Large intestine (tissue), 3 donors: ENCODE results near the gene ILDR2. TPM values are rescaled to one million over a fixed set of nuclear protein-coding genes. Genes with fewer than 3 reads are reported as not detected.
"Not testable (repeated sequence)": the region's sequence is repeated elsewhere in the genome, so short reads cannot be mapped to it uniquely, and the experiment has no call there.

Experiments
- DNase-seq, 2 donors: peaks; one replicate each; pipeline versions ENCODE4 v3.0.0 to v3.0.0-alpha.2; 2013
- H3K27ac ChIP-seq: one replicate; pipeline ENCODE4 v1.5.1; 2013; ENCODE audit warnings: low read length
- H3K27me3 ChIP-seq: 2 replicates; pipeline ENCODE4 v1.6.1; 2013; ENCODE audit warnings: low read length; ENCODE audit not compliant: control insufficient read depth, insufficient read depth
- H3K36me3 ChIP-seq: 2 replicates; pipeline ENCODE4 v1.6.1; 2013; ENCODE audit warnings: low read length; ENCODE audit not compliant: control insufficient read depth, insufficient read depth
- H3K4me1 ChIP-seq: one replicate; pipeline ENCODE4 v1.6.1; 2013; ENCODE audit warnings: low read length; ENCODE audit not compliant: control insufficient read depth, insufficient read depth
- H3K4me3 ChIP-seq: one replicate; pipeline ENCODE4 v1.5.1; 2013; ENCODE audit warnings: low read length
- H3K9me3 ChIP-seq: one replicate; pipeline ENCODE4 v1.6.1; 2013; ENCODE audit warnings: mild to moderate bottlenecking, low read depth, low read length, moderate library complexity; ENCODE audit not compliant: control insufficient read depth
- WGBS: methylation state at CpG from one replicate; pipeline ENCODE4 v1.1.5; 2013; ENCODE audit warnings: low lambda C conversion rate; ENCODE audit not compliant: insufficient coverage; 5-methylcytosine and 5-hydroxymethylcytosine counted together
- polyA plus RNA-seq: library from polyadenylated mRNA; unstranded; fragments of 120-200 nt; gene quantifications from one replicate; pipeline ENCODE4 v1.2.1, GENCODE V29; 2013

Gene ILDR2
- polyA plus RNA-seq, 1 donor: 1.7 TPM

DNA sequence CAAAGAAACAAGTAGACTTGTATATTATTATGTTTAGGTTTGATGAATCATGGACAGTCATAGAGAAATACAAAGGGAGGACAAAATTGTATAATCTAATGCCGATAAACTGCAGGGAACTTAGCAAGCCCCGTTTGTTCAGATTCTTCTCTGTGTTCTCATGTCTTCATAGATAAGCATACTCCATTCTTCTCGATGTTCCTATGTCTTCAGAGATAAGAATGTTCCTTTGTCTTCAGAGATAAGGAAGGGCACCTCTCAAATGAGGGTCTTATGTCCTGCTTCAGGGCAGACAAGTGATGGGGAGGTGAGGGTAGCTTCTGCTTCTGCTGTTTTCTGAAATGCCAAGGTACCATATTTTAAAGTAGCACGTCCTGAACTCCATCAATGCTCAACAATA, 79.6 kb downstream of the ILDR2 start:
- no peak for DNase-seq
- H3K27ac ChIP-seq: no peak overlapping the region
- 83% methylated on average over 1 of the region's 4 CpGs for WGBS

DNA sequence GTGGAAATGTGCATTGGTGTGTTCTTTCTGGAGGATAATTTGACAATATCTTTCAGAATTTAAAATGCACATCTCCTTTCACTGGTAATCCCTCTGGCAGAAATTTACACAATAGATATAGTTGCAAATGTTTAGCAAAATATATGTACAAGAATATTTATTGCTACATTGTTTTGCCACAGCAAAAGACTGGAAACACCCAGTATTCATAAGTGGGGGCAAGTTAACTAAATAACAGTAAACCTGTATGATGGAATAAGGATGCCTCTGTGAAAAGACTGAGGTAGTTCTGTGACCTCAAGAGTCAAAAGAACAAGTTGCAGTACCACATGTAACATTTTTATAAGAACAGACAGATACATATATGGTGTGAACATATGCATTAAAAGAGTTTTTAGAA, 85.6 kb downstream of the ILDR2 start:
- Histone ChIP-seq H3K36me3 (no peaks in the 10 kb centered on the region), H3K4me3 (no peak overlapping the region), H3K4me1 (no peaks in the 10 kb centered on the region), H3K9me3 (no peaks in the 10 kb centered on the region), H3K27me3 (peaks cover 23% of the 10 kb centered on the region), H3K27ac (no peak overlapping the region)
- DNase-seq: no peak

More for the DNA sequence above, 79.6 kb downstream of the ILDR2 start:
- Histone ChIP-seq H3K36me3 (no peaks in the 10 kb centered on the region), H3K27me3 (peaks cover 9% of the 10 kb centered on the region), H3K4me3 (no peak overlapping the region), H3K4me1 (no peaks in the 10 kb centered on the region), H3K9me3 (no peaks in the 10 kb centered on the region)

DNA sequence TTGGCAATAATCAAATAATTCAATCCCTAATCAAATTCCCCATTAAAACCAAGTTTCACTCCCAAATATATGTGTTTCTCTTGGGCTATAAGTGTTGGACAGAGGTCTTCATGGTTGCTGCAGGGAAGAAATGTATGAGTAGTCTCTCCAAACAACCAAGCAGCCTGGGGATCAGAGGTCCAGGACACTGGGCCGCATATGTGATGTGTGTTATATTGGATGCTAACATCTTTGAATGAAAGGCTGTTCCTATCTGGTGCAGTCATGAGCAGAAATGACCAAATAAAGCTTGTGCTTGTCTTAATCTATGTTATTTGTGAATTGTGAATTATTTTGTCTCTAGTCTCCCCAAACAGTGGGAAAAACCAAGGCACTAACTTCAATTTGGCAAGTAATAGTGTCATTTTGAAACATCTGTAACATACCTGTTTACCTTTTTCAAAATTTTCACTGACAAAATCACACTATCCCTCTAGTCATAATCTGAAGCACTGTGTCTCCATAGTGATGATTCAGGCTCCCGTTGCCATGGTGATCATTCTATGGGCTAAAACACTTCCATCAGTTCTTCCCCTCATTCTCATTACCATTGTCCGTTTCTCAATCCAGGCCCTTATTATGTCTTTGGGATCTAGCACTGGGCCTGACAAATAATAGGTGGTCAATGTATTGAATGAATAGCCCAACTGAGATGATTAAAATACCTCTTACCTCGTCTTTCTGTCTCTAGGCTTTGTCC, 86.8 kb downstream of the ILDR2 start:
- H3K36me3 ChIP-seq: no peaks in the 10 kb centered on the region
- no peaks in the 10 kb centered on the region for H3K4me1 ChIP-seq
- WGBS: 50% methylated on average over 2 of the region's 4 CpGs
- H3K9me3 ChIP-seq: peaks cover 4% of the 10 kb centered on the region
- peaks cover 32% of the 10 kb centered on the region for H3K27me3 ChIP-seq
- no peak for DNase-seq
- H3K4me3 ChIP-seq: no peak overlapping the region
- H3K27ac ChIP-seq: no peak overlapping the region

DNA sequence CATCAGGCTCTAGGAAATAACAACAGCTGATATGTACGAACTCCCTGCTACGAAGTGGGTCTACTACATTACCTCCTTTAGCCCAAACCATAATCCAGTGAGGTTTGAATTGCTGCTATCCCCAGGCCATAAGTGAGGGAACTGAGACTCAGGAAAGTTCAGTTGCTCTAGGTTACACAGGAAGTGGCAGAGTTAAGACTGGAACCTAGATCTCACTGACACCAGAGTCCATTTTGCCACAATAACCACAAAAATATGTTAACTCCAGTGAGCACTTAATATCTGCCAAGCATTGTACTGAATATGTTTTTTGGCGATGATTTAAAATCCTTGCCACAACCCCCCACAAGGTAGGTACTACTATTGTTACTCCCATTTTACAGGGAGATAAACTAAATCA, 90.4 kb downstream of the ILDR2 start:
- H3K36me3 ChIP-seq: no peaks in the 10 kb centered on the region
- no peaks in the 10 kb centered on the region for H3K4me1 ChIP-seq
- no peak overlapping the region for H3K27ac ChIP-seq
- peaks cover 4% of the 10 kb centered on the region for H3K9me3 ChIP-seq
- DNase-seq: no peak
- H3K27me3 ChIP-seq: peaks cover 39% of the 10 kb centered on the region
- H3K4me3 ChIP-seq: no peak overlapping the region
- 83% methylated on average over 1 of the region's 3 CpGs for WGBS

DNA sequence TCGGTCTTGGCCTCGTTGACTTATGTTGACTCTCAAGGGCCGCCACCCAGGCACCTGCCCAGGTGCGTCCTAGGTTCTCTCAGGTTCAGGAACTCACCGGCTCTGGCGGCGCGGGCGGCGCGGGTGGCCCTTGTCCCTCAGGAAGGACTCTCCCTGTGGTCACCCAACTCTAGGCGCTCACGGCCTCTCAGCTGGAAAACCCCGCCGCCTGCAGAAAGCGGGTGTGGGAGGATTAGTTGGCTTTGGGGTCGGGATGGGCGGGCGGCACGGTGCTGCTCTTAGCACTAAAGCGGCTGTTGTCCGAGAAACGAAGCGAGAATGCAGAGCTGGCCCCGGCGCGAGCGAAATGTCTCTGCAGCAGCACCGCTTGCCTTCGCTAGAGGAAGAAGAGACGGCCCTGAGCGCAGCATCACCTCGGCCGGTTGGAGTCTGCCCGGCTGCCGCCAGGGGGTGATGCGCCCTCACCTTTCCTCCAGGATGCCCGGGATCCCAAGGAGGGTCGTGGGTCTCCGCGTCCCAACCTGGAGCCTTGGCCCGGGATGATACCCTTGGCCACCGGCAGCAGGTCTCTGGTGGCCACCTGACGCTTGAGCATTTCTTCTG, 91.2 kb downstream of the ILDR2 start:
- H3K9me3 ChIP-seq: peaks cover 4% of the 10 kb centered on the region
- no peaks in the 10 kb centered on the region for H3K4me1 ChIP-seq
- peak overlapping the region; percentile 0 for H3K4me3 ChIP-seq
- no CpG with 5 or more reads among the region's 44 CpGs for WGBS
- H3K27me3 ChIP-seq: peaks cover 39% of the 10 kb centered on the region
- DNase-seq: peak; percentile 19 to 30
- H3K36me3 ChIP-seq: no peaks in the 10 kb centered on the region
- H3K27ac ChIP-seq: no peak overlapping the region

DNA sequence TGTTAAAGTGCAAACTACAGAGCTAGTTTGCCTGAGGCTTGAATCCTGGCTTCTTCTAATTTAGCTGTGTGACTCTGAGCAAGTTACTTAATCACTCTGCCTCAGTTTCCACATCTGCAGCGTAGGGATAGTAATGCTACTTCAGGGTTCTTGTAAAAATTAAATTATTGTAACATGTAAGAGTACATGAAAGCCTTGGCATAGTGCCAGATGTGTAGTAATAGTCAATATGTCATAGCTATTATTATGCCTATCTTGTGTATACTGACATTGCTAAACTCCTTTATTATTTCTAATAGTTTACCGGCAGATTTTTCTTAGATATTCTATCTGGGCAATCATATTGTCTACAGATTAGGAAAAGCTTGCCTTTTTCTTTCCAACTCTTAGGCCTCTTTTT, 92.4 kb downstream of the ILDR2 start:
- Histone ChIP-seq H3K27me3 (peaks cover 39% of the 10 kb centered on the region), H3K27ac (no peak overlapping the region), H3K36me3 (no peaks in the 10 kb centered on the region), H3K4me1 (no peaks in the 10 kb centered on the region), H3K4me3 (no peak overlapping the region), H3K9me3 (peaks cover 4% of the 10 kb centered on the region)
- no peak for DNase-seq
- WGBS: 60% methylated on average over 1 of the region's 2 CpGs

DNA sequence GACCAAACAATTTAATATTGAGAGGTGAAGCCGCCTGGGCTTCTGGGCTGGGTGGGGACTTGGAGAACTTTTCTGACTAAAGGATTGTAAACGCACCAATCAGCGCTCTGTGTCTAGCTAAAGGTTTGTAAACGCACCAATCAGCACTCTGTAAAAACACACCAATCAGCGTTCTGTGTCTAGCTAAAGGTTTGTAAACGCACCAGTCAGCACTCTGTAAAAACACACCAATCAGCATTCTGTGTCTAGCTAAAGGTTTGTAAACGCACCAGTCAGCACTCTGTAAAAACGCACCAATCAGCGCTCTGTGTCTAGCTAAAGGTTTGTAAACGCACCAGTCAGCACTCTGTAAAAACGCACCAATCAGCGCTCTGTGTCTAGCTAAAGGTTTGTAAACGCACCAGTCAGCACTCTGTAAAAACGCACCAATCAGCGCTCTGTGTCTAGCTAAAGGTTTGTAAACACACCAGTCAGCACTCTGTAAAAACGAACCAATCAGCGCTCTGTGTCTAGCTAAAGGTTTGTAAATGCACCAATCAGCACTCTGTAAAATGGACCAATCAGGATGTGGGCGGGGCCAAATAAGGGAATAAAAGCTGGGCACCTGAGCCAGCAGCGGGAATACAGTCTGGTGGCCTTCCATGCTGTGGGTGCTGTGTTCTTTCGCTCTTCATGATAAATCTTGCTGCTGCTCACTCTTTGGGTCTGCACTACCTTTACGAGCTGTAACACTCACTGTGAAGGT, 97.0 kb downstream of the ILDR2 start:
- H3K36me3 ChIP-seq, H3K27ac ChIP-seq, H3K4me1 ChIP-seq, DNase-seq, H3K9me3 ChIP-seq, H3K4me3 ChIP-seq: not testable (repeated sequence)
- peaks cover 11% of the 10 kb centered on the region for H3K27me3 ChIP-seq
- WGBS: no CpG with 5 or more reads among the region's 21 CpGs

DNA sequence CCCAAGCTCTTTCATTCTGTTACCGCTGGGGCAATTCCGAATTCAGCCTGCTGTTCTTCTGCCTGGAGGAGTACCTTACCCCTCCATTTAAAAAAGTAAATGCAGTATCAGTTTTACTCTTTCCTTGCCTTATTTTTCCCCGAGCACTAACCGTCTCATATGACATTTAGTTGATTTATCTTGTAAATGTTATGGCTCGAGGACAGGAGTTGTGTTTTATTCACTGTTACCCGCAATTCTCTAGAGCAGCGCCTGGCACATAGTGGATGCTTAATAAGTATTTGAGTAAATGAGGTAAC, 98.9 kb downstream of the ILDR2 start:
- H3K27me3 ChIP-seq: no peaks in the 10 kb centered on the region
- no peak for DNase-seq
- WGBS: 0% methylated on average over 3 of the region's 7 CpGs
- H3K4me1 ChIP-seq: peaks cover 9% of the 10 kb centered on the region
- H3K36me3 ChIP-seq: no peaks in the 10 kb centered on the region
- no peak overlapping the region for H3K27ac ChIP-seq
- H3K4me3 ChIP-seq: peak overlapping the region; percentile 55
- H3K9me3 ChIP-seq: no peaks in the 10 kb centered on the region

DNA sequence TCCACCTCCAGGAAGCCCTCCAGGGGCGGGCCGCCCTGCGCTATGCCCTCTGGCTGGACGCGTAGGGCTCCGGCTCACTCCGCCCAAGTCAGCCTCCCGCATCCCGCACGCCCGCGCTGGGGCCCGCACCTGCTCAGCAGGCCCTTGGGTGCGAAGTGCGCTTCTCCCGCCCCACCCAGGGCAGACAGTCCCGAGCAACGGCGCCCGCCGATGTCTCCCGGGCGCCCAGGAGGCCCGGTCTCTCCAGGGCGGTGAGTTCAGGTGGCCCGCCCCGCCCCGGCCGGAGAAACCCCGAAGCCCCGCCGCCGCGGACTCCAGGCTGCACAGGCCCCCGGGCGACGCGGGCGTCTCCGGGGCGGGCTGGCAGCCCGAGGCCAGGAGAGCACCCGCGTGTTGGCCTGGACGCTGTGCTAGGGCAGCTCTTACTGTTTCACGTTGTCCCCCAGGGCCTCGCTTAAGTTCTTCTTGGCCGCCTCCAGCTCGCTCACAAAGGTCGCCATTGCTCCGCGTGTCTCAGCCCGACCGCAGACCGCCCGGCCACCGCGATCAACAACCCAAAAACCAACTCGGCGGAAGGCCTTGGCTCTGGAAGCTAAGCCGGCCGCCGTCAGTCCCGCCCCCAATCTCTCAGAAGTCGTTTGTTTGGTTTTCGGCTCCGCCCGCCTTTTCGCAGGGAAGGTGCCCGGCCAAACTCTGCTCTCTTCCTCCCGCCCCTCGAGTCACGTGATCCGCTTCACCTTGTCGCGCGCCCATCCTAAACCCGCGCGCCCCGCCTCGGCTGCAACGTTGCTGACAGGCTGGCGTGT, 99.4 kb downstream of the ILDR2 start, which contains the start of gene TADA1:
Gene TADA1 (minus strand): TSS at position 531 of the 806 bp plus-strand sequence. CDS start 31 bp downstream, at position 500.
- no CpG with 5 or more reads among the region's 84 CpGs for WGBS
- DNase-seq: peak; percentile 96 to 99
- Histone ChIP-seq H3K27ac (peak within 1 kb of the TSS; percentile 86), H3K9me3 (no peaks in the 10 kb centered on the region), H3K36me3 (no peaks in the 10 kb centered on the region), H3K4me3 (peak within 1 kb of the TSS; percentile 55), H3K4me1 (peaks cover 9% of the 10 kb centered on the region), H3K27me3 (no peaks in the 10 kb centered on the region)

DNA sequence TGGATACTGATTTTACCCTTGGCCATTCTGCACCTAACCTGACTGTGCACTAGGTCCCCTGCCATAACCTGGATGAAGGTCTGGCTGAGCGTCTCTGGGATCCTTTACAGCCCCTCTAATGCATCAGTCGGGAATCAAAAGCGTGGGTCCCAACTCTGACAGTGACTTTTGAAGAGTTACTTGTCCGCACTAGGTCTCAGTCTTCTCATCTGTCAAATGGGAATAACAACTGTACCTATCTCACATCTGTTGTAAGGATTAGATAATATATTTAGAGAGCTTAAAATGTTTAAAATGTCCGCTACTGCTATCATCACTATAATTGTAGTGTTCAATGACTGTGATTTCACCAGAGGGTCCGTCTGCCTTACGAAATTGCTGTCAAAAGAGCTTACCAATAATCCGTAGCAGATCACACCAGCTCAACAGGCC, 100.0 kb downstream of the ILDR2 start:
- Histone ChIP-seq H3K36me3 (no peaks in the 10 kb centered on the region), H3K4me1 (peaks cover 9% of the 10 kb centered on the region), H3K9me3 (no peaks in the 10 kb centered on the region), H3K27me3 (no peaks in the 10 kb centered on the region), H3K27ac (peak overlapping the region; percentile 86), H3K4me3 (peak overlapping the region; percentile 55)
- no CpG with 5 or more reads among the region's 8 CpGs for whole genome bisulfite sequencing
- no peak for DNase-seq
